IMR-90 (cell line): Measurements from ENCODE around the gene PAXX. TPM values are rescaled to one million over a fixed set of nuclear protein-coding genes. Genes with fewer than 3 reads are reported as not detected.

Experiments used
- ATAC-seq: fragments of 200-7000 bp; cut with Tn5 transposase; 2 replicates; pipeline ENCODE4 v1.9.1; 2020; ENCODE audit warnings: low read depth, mild to moderate bottlenecking, moderate library complexity
- BruUV-seq: library from RNA; stranded (reverse); fragments of 400-500 nt; replicated peaks from 2 replicates; lab custom pipeline; 2021; lab: Mats Ljungman, UMichigan
- CTCF ChIA-PET: fragments of 300-600 bp; formaldehyde crosslinking; extraction: SDS; loops from one replicate; lab custom pipeline; 2021; ENCODE audit warnings: antibody characterized with exemption; lab: Yijun Ruan, JAX
- POLR2A ChIA-PET: fragments of 300-600 bp; sonication (Branson Sonifier 250); formaldehyde crosslinking; loops from one replicate; lab custom pipeline; 2022; ENCODE audit warnings: antibody characterized with exemption; ENCODE audit not compliant: unreplicated experiment; lab: Charles Lee
- DNase-seq: peaks from one replicate; pipeline ENCODE4 v3.0.0; 2013
- H2AFZ ChIP-seq: replicated peaks from 2 replicates; pipeline ENCODE3; 2013; ENCODE audit warnings: low read length, mild to moderate bottlenecking; ENCODE audit not compliant: poor library complexity
- H2AK5ac ChIP-seq: 2 replicates; pipeline ENCODE4 v1.6.1; 2013; ENCODE audit warnings: low read depth, low read length, inconsistent platforms
- H2AK9ac ChIP-seq: replicated peaks from 2 replicates; pipeline ENCODE3; 2013; ENCODE audit warnings: mild to moderate bottlenecking, low read depth, low read length, moderate library complexity; ENCODE audit not compliant: poor library complexity
- H2BK120ac ChIP-seq: 2 replicates; pipeline ENCODE4 v1.6.1; 2013; ENCODE audit warnings: low read depth, low read length, inconsistent platforms
- H2BK15ac ChIP-seq: 3 replicates; pipeline ENCODE4 v1.6.1; 2013; ENCODE audit warnings: low read depth, low read length, inconsistent platforms
- H2BK20ac ChIP-seq: 2 replicates; pipeline ENCODE4 v1.6.1; 2013; ENCODE audit warnings: low read depth, mild to moderate bottlenecking, inconsistent platforms, low read length, moderate library complexity
- H2BK5ac ChIP-seq: 2 replicates; pipeline ENCODE4 v1.6.1; 2013; ENCODE audit warnings: mild to moderate bottlenecking, low read depth, low read length, inconsistent platforms; ENCODE audit not compliant: poor library complexity, severe bottlenecking
- H3K14ac ChIP-seq: replicated peaks from 2 replicates; pipeline ENCODE4 v1.6.1; 2013; ENCODE audit warnings: low read depth, low read length, inconsistent platforms
- H3K18ac ChIP-seq: 2 replicates; pipeline ENCODE4 v1.6.1; 2013; ENCODE audit warnings: low read depth, low read length, control low read depth
- H3K23ac ChIP-seq: 2 replicates; pipeline ENCODE4 v1.6.1; 2013; ENCODE audit warnings: low read depth, low read length, inconsistent platforms
- H3K27ac ChIP-seq: 2 replicates; pipeline ENCODE4 v1.5.1; 2013; ENCODE audit warnings: mild to moderate bottlenecking, control low read depth, low read length; ENCODE audit not compliant: insufficient read depth
- H3K27me3 ChIP-seq: 2 replicates; pipeline ENCODE4 v1.6.1; 2013; ENCODE audit warnings: low read length; ENCODE audit not compliant: control insufficient read depth, insufficient read depth
- H3K36me3 ChIP-seq: 2 replicates; pipeline ENCODE4 v1.6.1; 2013; ENCODE audit warnings: low read length, mixed read lengths; ENCODE audit not compliant: control insufficient read depth, insufficient read depth
- H3K4ac ChIP-seq: 2 replicates; pipeline ENCODE4 v1.6.1; 2013; ENCODE audit warnings: low read depth, low read length, inconsistent platforms
- H3K4me1 ChIP-seq: 2 replicates; pipeline ENCODE4 v1.6.1; 2013; ENCODE audit warnings: low read length, mixed read lengths; ENCODE audit not compliant: control insufficient read depth, insufficient read depth
- H3K4me2 ChIP-seq: 2 replicates; pipeline ENCODE4 v1.6.1; 2013; ENCODE audit warnings: low read depth, mild to moderate bottlenecking, control low read depth, low read length, moderate library complexity
- H3K4me3 ChIP-seq: 2 replicates; pipeline ENCODE4 v1.5.1; 2013; ENCODE audit warnings: low read depth, mild to moderate bottlenecking, control low read depth, low read length, moderate library complexity; ENCODE audit not compliant: insufficient read depth
- H3K56ac ChIP-seq: 2 replicates; pipeline ENCODE4 v1.6.1; 2013; ENCODE audit warnings: low read length, inconsistent platforms; ENCODE audit not compliant: insufficient read depth; ENCODE audit errors: extremely low read depth
- H3K79me1 ChIP-seq, 2 experiments: 2 replicates each; pipeline ENCODE4 v1.6.1; 2013; ENCODE audit warnings: low read length in 2 of 2, inconsistent platforms in 1 of 2, low read depth in 1 of 2
- H3K9ac ChIP-seq: 2 replicates; pipeline ENCODE4 v1.6.1; 2013; ENCODE audit warnings: low read depth, low read length, control low read depth
- H3K9me1 ChIP-seq: 2 replicates; pipeline ENCODE4 v1.6.1; 2013; ENCODE audit warnings: low read length, inconsistent platforms; ENCODE audit not compliant: insufficient read depth
- H3K9me3 ChIP-seq: 2 replicates; pipeline ENCODE4 v1.6.1; 2013; ENCODE audit warnings: low read length; ENCODE audit not compliant: control insufficient read depth, insufficient read depth
- H4K20me1 ChIP-seq: 2 replicates; pipeline ENCODE4 v1.6.1; 2013; ENCODE audit warnings: low read length, inconsistent platforms; ENCODE audit not compliant: insufficient read depth
- H4K5ac ChIP-seq: 2 replicates; pipeline ENCODE4 v1.6.1; 2013; ENCODE audit warnings: mild to moderate bottlenecking, low read depth, low read length, control low read depth
- H4K8ac ChIP-seq, 2 experiments: 2 replicates each; pipeline ENCODE4 v1.6.1; 2013; ENCODE audit warnings: low read depth in 2 of 2, low read length in 2 of 2, control low read depth in 1 of 2, inconsistent platforms in 1 of 2
- H4K91ac ChIP-seq: 2 replicates; pipeline ENCODE4 v1.6.1; 2013; ENCODE audit warnings: low read depth, low read length, inconsistent platforms; ENCODE audit not compliant: insufficient read depth
- FOS ChIP-seq: fragments of 150-350 bp; IDR thresholded peaks from 2 replicates; pipeline ENCODE4 v1.6.1; 2016; ENCODE audit warnings: low read depth, low read length
- MAZ ChIP-seq: IDR thresholded peaks from 2 replicates; pipeline ENCODE4 v1.6.1; 2012; ENCODE audit warnings: low read depth, mild to moderate bottlenecking, low read length, improper control_type of control experiment, moderate library complexity, borderline replicate concordance
- POLR2A ChIP-seq: IDR thresholded peaks from 2 replicates; pipeline ENCODE4 v1.6.1; 2012; ENCODE audit warnings: mild to moderate bottlenecking, low read depth, low read length
- RAD21 ChIP-seq: IDR thresholded peaks from 2 replicates; pipeline ENCODE4 v1.6.1; 2012; ENCODE audit warnings: low read length, improper control_type of control experiment
- WGBS, 2 experiments: methylation state at CpG; one replicate each; pipeline versions ENCODE4 v1.1.5 to v1.1.7; 2013; ENCODE audit warnings: missing lambda C conversion rate in 2 of 2; ENCODE audit not compliant: insufficient read length in 1 of 2; ENCODE audit errors: extremely low coverage in 2 of 2; 5-methylcytosine and 5-hydroxymethylcytosine counted together
- dilution Hi-C: fragments of 300-500 bp; cut with HindIII; formaldehyde crosslinking; loops from one replicate; pipeline ENCODE4 v1.14.3; 2018; ENCODE audit warnings: low sequenced_read_pairs; ENCODE audit not compliant: unreplicated experiment
- in situ Hi-C: fragments of 300-500 bp; cut with MboI; formaldehyde crosslinking; loops from 3 replicates; pipeline ENCODE4 v1.14.3; 2019; ENCODE audit warnings: low sequenced_read_pairs, inconsistent platforms, mixed read lengths
- intact Hi-C: fragments of 100-400 bp; cut with micrococcal nuclease; formaldehyde crosslinking; loops from 2 replicates; pipeline ENCODE4 v1.10.0; 2022
- polyA plus RNA-seq, 3 experiments: library from polyadenylated mRNA; depleted of rRNA; stranded (reverse); fragments of >200 nt; gene quantifications; 2 replicates each; pipeline ENCODE4 v1.2.3, GENCODE V29; 2012; ENCODE audit warnings: low replicate concordance in 1 of 3
- total RNA-seq: library from RNA; depleted of rRNA; stranded (reverse); fragments of >200 nt; gene quantifications from 2 replicates; pipeline ENCODE4 v1.2.3, GENCODE V29; 2012
- TF ChIP-seq, protein P1 (sequence below): fragments of 150-350 bp; IDR thresholded peaks from 2 replicates; pipeline ENCODE4 v1.6.1; 2017; ENCODE audit warnings: mild to moderate bottlenecking, antibody characterized with exemption, low read length, low read depth

PAXX gene
- total and polyA plus RNA-seq, 2 of the 4 experiments (the other 2 are of a cell fraction), result 5.7 to 24.6 TPM

DNA sequence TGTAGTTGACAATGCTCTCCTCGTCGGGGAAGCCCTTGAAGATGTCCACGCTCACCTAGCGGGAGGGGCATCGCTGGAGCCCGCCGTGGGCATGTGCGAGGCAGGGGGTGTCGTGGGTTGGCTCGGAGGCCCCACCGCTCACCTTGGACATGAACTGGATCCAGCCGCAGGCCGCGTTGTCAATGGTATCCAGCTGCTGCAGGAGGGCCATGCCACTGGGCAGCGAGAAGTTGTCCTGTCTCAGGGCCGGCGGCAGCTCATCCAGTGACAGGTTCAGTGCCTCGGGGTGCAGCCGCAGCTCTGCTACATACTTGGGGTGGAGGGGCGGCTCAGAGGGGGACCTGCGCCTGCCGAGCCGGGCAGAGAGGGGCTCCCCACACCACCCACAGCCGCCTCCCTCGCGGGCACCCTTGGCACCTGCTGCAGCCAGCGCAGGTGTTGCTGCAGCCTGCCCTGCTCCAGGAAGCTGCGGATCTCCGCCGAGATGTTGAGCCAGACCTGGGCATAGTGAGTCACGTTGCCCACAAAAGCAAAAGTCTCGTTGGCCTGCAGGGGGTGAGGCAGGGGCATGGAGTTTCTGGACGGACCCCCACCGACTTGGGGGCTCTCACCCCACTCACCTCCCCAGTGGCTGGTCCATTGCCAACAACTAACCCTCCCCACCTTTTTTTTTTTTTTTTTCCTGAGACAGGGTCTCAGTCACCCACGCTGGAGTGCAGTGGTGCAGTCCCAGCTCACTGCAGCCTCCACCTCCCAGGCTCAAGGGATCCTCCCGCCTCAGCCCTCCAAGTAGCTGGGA is 26.7 kb downstream of the PAXX start:
- no TSS peak for BruUV-seq
- H3K4ac ChIP-seq, result no peak overlapping the region

More for the DNA sequence above, 26.7 kb downstream of the PAXX start:
- H3K9me3 ChIP-seq, result no peaks in the 10 kb centered on the region
- H3K14ac ChIP-seq, result no peak overlapping the region
- no peaks in the 10 kb centered on the region for H3K27me3 ChIP-seq
- H3K4me3 ChIP-seq, result no peak overlapping the region
- no peak overlapping the region for H3K56ac ChIP-seq
- no peak for DNase-seq
- no peak overlapping the region for H3K27ac ChIP-seq
- in situ Hi-C loops (no loop called here), dilution Hi-C loops (no loop called here), intact Hi-C loops (no loop called here)
- H3K36me3 ChIP-seq, result peaks cover 30% of the 10 kb centered on the region; the same call in 1 of the 2 replicates
- no peaks in the 10 kb centered on the region for H3K9me1 ChIP-seq
- H3K18ac ChIP-seq, result no peak overlapping the region
- no peaks in the 10 kb centered on the region; the same call in 1 of the 2 replicates for H4K20me1 ChIP-seq
- H2BK15ac ChIP-seq, result no peak overlapping the region
- ChIA-PET POLR2A (no interaction called here), CTCF (no interaction called here)
- no peak overlapping the region for H4K5ac ChIP-seq
- H2AK5ac ChIP-seq, result no peak overlapping the region
- ATAC-seq, result no peak
- H3K23ac ChIP-seq, result no peak overlapping the region
- H3K4me1 ChIP-seq, result no peaks in the 10 kb centered on the region
- no peak overlapping the region for H4K8ac ChIP-seq
- H3K4me2 ChIP-seq, result no peak overlapping the region
- H4K91ac ChIP-seq, result no peak overlapping the region
- no peak overlapping the region for H2BK120ac ChIP-seq
- TF ChIP-seq MAZ (no peak), FOS (no peak), POLR2A (no peak), RAD21 (no peak)
- TF ChIP-seq, protein P1, sequence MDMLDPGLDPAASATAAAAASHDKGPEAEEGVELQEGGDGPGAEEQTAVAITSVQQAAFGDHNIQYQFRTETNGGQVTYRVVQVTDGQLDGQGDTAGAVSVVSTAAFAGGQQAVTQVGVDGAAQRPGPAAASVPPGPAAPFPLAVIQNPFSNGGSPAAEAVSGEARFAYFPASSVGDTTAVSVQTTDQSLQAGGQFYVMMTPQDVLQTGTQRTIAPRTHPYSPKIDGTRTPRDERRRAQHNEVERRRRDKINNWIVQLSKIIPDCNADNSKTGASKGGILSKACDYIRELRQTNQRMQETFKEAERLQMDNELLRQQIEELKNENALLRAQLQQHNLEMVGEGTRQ, result no peak
- H2BK5ac ChIP-seq, result no peak overlapping the region
- WGBS, 2 experiments, result 89% methylated on average over 10 of the region's 36 CpGs; no CpG with 5 or more reads in 1 of the 2 experiments
- peak overlapping the region; percentile 21 for H2AFZ ChIP-seq
- no peak overlapping the region for H2BK20ac ChIP-seq
- H3K9ac ChIP-seq, result no peak overlapping the region
- no peaks in the 10 kb centered on the region for H3K79me1 ChIP-seq
- H2AK9ac ChIP-seq, result no peak overlapping the region
